NCI-H2171 (cell line): ENCODE data around the gene MAP4K1.

Experiments used
- DNase-seq: peaks from one replicate; lab custom pipeline; 2025; lab: John Stamatoyannopoulos, UW

The MAP4K1 gene

DNA sequence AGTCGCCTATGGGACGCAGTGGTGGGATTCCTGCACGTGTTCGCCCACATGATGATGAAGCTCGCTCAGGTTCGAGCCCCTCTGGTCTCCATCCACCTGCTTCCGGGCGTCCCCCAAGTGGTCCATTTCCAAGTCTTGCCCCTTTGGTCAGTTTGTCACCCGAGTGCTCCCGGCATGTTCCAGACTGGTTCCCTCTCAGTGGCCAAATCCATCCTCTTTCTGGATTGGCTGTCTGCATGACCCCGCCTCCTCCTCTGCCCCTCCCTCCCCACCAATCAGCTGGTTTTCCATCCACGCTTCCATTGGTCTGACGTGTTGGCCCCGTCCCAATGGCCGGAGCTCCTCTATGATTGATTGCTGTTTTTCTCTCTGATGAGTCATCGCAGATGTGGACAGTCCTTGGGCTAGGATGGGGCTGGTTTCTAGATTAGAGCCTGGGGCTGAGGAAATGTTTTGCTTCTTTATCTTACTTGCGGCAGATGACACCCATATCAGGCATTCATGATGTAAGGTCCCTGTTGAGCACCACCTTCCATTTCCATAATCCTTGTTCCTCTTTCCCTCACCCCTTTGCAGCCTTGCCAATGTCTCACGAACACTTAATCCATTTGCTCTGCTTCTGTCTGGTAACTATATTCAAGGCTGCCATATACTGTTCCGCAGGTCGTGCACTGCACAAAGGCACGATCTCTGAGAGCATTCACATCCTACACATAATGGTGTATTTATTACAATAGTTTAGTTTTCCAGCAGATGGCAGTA lies 73.8 kb downstream of the MAP4K1 start:
- DNase-seq, result no peak

DNA sequence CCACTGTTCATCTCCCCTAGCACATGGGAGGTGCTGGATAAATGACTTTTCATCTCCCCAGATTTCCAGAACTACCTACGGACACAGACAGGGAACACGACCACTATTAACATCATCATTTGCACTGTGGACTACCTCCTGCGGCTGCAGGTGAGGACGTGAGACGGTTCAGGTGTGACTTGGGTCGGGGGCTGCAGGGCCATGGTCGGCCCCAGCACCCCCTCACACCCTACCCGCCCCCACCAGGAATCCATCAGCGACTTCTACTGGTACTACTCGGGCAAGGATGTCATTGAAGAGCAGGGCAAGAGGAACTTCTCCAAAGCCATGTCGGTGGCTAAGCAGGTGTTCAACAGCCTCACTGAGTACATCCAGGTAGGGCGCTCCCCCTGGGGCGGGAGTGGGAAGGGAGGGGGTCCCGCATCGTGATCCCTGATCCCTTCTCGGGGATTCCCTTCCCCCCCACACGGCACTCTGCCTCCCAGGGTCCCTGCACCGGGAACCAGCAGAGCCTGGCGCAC lies 74.4 kb downstream of the MAP4K1 start:
- no peak for DNase-seq

DNA sequence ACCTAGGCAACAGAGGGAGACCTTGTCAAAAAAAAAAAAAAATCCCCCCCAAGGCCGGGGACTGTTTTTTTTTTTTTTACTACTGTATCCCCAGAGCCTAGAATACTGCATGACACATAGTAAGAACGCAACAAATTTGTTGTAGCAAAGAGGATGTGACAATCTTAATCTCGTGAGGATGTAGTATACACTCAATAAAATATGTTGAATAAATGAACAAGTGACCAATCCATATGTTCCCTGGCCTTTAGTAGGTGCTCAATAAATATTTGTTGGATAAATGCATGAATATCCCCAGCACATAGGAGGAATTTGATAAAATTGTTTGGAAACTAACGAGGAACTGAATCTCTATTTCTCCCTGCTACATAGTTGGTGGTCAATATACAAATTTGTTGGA lies 75.7 kb downstream of the MAP4K1 start:
- no peak for DNase-seq

DNA sequence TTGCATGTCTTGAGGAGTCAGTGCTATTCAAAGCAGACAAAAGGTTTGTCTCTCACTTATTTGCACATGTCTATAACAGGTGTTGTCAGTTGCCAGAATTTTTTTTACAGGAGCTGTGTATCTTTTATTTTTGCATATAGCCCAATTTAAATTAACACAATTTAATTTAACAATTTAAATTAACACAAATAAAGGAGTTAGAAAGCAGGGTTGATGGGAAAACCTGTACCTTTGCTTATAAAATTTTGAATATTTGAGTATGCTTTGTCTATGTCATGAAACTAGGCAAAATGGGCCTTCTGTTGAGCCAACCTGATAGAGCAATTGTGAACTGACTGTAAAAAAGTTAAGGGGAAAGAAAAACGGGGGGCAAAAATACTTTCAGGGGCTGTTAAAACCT lies 78.0 kb downstream of the MAP4K1 start:
- no peak for DNase-seq

DNA sequence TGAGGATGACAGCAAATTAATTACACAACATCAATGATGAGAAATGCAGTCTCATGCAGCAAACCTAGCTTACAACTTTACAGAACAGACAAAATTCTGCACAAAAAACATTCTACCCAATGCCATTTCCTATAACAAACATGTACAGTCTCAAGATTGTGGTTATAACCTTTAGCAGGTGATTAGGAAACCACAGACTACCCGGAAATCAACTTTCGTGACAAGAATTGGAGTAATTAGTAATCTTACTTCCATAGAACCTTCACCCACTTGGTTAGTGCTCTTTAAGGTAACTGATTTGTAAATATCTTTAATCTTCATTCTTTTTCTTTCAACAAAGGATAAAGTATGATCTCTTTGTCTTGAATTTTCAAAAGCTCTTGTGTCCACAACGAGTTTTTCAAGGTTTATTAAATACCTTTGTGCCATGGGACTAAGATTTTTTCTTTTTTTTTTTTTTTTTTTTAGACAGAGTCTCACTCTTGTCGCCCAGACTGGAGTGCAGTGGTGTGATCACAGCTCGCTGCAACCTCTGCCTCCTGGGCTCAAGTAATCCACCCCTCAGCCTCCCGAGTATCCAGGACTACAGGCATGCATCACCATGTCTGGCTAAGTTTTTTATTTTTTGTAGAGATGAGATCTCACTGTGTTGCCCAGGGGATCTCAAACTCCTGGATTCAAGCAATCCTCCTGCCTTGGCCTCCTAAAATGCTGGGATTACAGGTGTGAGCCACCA lies 78.8 kb downstream of the MAP4K1 start:
- no peak for DNase-seq

DNA sequence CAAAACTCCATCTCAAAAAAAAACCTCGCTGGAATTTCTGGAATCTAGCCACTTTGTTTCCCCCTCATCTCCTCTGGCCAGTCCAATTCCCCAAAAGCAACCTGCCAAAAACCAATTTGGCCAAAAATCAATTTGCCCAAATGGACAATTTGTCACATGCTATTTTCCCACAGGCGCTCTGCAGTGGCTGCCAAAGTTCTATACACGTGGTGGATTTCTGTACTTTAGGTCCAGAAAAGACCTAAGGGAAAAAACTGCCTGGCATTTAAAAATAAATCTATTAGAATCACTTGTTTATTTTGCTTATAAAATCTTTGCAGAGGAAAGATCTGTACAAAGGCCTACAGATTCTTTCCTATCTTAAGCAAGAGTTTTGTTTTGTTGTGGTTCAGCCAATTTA lies 79.4 kb downstream of the MAP4K1 start:
- no peak for DNase-seq
